ENCODE results near the gene DEDD. TPM values are rescaled to one million over a fixed set of nuclear protein-coding genes. Genes with fewer than 3 reads are reported as not detected.

DEDD gene
- total and polyA plus RNA-seq, 2 experiments from 2014 or later: 22.8 to 35.3 TPM

DNA sequence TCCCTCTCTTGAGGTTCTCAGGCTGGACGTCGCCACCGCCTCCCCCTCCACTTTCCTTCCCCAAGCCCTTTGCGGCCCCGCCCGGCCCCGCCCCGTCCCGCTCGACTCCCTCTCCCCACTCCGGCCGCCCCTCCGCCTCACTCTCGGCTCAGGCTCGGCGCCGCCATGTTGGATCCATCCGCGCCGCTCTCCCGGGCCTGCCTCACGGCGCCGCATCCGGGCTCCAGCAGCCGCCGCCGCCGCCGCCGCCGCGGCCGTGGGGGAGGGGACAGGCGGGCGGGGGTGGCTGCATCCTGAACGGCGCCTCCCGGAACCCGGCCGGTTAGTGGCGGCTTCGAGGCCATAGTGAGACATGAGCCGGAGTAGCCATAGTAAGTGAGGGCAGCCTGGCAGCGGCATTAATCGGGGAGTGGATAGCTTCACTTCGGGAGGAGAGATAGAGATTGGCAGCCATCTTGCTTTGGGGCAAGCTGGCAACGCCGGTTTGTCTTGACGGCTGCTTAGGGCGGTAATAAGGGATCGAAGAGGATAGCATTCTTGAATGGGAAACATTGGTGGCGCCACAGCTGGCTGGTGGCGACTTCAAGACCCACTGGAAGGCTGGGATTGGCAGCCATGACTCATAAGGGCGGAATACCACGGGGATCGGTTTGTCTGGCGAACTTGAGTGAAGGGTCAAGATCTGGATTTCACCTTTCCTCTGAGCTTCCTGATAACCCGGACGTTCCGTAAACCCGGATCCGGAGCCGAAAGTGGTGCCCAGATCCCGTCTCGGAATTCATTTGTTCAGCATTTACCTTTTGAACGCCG lies at the start of gene DEDD (continued):
- TF ChIP-seq POLR2AphosphoS5 (IDR thresholded peaks at IDR 0.05; ENCODE audit: low read depth) (0 out of 2 replicates have a peak, but pooled peaks have one; percentile 49), JUNB (IDR thresholded peaks at IDR 0.05; ENCODE audit: unreplicated experiment) (no peak)

DNA sequence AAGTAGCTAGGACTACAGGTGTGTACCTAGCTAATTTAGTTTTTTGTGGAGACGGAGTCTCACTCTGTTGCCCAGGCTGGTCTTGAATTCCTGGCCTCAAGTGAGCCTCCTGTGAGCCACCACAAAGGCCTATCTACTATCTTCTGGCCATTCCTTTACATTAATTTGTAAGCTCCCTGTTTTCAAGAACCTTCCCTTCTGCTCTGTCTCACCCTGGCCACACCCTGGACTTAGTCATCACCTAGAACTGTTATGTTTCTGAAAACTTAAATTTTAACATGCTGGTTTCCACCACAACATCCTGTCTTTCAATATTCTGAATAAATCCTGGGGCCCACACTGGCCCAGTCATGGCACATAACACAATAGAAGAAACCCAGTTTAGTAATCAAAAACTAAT lies 49.7 kb upstream of the DEDD start:
- Histone ChIP-seq H3K4me3 (no peak overlapping the region), H2AFZ (no peak overlapping the region), H4K20me1 (replicated peaks; ENCODE audit: insufficient read depth) (no peaks in the 10 kb centered on the region), H3K4me2 (no peak overlapping the region), H3F3A (replicated peaks; ENCODE audit: low read depth) (no peaks in the 10 kb centered on the region), H3K4me1 (ENCODE audit: insufficient read depth) (peaks cover 9% of the 10 kb centered on the region; the same call in 1 of the 2 replicates), H3K27ac (ENCODE audit: low read depth) (no peak overlapping the region), H3K9me2 (ENCODE audit: insufficient read depth) (no peaks in the 10 kb centered on the region), H3K27me3 (ENCODE audit: insufficient read depth) (no peaks in the 10 kb centered on the region), H3K36me3 (ENCODE audit: insufficient read depth) (no peaks in the 10 kb centered on the region), H3K79me2 (replicated peaks; ENCODE audit: insufficient read depth) (no peaks in the 10 kb centered on the region)
- Mint-ChIP-seq H3K4me1 (peaks cover 12% of the 10 kb centered on the region), H3K9me3 (no peaks in the 10 kb centered on the region), H3K27ac (no peak overlapping the region), H3K36me3 (ENCODE audit: low read depth) (no peaks in the 10 kb centered on the region), H3K27me3 (ENCODE audit: insufficient read depth, low read depth, poor library complexity) (peaks cover 4% of the 10 kb centered on the region), H3K4me3 (no peak overlapping the region)
- DNase-seq (ENCODE audit: low spot score): no peak
- ATAC-seq: no peak
- TF ChIP-seq JUNB (IDR thresholded peaks at IDR 0.05; ENCODE audit: unreplicated experiment) (no peak), CTCF (conservative IDR thresholded peaks at IDR 0.05; ENCODE audit: low read depth in 2 of 2) (no peak), NANOG (IDR thresholded peaks at IDR 0.05; ENCODE audit: borderline replicate concordance) (no peak), ZNF114 (CRISPR knock-in tag; IDR thresholded peaks at IDR 0.05) (no peak), STAT1 (IDR thresholded peaks at IDR 0.05; ENCODE audit: unreplicated experiment) (no peak), POLR2AphosphoS5 (IDR thresholded peaks at IDR 0.05; ENCODE audit: low read depth) (no peak), EZH2 (IDR thresholded peaks at IDR 0.05; ENCODE audit: low read depth, unreplicated experiment) (no peak), ZNF331 (CRISPR knock-in tag; IDR thresholded peaks at IDR 0.05; ENCODE audit: low read depth) (no peak), EZH2phosphoT487 (IDR thresholded peaks at IDR 0.05; ENCODE audit: unreplicated experiment) (no peak)
- TF ChIP-seq, protein P1, sequence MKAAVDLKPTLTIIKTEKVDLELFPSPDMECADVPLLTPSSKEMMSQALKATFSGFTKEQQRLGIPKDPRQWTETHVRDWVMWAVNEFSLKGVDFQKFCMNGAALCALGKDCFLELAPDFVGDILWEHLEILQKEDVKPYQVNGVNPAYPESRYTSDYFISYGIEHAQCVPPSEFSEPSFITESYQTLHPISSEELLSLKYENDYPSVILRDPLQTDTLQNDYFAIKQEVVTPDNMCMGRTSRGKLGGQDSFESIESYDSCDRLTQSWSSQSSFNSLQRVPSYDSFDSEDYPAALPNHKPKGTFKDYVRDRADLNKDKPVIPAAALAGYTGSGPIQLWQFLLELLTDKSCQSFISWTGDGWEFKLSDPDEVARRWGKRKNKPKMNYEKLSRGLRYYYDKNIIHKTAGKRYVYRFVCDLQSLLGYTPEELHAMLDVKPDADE (IDR thresholded peaks at IDR 0.05): no peak
- TF ChIP-seq, protein P2, sequence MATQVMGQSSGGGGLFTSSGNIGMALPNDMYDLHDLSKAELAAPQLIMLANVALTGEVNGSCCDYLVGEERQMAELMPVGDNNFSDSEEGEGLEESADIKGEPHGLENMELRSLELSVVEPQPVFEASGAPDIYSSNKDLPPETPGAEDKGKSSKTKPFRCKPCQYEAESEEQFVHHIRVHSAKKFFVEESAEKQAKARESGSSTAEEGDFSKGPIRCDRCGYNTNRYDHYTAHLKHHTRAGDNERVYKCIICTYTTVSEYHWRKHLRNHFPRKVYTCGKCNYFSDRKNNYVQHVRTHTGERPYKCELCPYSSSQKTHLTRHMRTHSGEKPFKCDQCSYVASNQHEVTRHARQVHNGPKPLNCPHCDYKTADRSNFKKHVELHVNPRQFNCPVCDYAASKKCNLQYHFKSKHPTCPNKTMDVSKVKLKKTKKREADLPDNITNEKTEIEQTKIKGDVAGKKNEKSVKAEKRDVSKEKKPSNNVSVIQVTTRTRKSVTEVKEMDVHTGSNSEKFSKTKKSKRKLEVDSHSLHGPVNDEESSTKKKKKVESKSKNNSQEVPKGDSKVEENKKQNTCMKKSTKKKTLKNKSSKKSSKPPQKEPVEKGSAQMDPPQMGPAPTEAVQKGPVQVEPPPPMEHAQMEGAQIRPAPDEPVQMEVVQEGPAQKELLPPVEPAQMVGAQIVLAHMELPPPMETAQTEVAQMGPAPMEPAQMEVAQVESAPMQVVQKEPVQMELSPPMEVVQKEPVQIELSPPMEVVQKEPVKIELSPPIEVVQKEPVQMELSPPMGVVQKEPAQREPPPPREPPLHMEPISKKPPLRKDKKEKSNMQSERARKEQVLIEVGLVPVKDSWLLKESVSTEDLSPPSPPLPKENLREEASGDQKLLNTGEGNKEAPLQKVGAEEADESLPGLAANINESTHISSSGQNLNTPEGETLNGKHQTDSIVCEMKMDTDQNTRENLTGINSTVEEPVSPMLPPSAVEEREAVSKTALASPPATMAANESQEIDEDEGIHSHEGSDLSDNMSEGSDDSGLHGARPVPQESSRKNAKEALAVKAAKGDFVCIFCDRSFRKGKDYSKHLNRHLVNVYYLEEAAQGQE (IDR thresholded peaks at IDR 0.05; ENCODE audit: unreplicated experiment): no peak
